Measurements from ENCODE around the gene GCK.

Gene GCK

GRCh38 chr7:44162179-44162578 is 27.1 kb downstream of the GCK start:
- TF ChIP-seq, protein P1, sequence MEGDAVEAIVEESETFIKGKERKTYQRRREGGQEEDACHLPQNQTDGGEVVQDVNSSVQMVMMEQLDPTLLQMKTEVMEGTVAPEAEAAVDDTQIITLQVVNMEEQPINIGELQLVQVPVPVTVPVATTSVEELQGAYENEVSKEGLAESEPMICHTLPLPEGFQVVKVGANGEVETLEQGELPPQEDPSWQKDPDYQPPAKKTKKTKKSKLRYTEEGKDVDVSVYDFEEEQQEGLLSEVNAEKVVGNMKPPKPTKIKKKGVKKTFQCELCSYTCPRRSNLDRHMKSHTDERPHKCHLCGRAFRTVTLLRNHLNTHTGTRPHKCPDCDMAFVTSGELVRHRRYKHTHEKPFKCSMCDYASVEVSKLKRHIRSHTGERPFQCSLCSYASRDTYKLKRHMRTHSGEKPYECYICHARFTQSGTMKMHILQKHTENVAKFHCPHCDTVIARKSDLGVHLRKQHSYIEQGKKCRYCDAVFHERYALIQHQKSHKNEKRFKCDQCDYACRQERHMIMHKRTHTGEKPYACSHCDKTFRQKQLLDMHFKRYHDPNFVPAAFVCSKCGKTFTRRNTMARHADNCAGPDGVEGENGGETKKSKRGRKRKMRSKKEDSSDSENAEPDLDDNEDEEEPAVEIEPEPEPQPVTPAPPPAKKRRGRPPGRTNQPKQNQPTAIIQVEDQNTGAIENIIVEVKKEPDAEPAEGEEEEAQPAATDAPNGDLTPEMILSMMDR (IDR thresholded peaks at IDR 0.05; ENCODE audit: control insufficient read depth, insufficient read depth, low read depth, low read length, missing control alignments), result no peak
- no peak for DNase-seq (ENCODE audit: low read depth)
- H3K4me3 ChIP-seq (ENCODE audit: control insufficient read depth, low read depth, low read length), result no peak overlapping the region

DNA sequence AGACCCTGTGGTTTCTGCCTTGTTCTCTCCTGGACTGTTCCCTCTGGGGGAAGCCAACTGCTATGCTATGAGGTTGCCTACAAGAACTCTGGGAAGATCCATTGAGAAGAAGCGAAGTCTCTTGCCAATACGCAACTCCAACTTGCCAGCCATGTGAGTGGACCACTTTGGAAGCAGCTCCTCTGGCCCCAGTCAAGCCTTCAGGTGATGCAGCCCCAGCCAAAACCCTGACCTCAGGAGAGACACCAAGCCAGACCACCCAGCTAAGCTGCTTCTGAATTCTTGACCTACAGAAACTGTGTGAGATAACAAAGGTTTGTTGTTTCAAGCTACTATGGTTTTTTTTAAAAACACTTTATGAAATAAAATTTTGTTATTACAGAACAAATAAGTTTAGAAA is 27.9 kb downstream of the GCK start:
- DNase-seq (ENCODE audit: low read depth), result no peak
- no peak overlapping the region for H3K4me3 ChIP-seq (ENCODE audit: control insufficient read depth, low read depth, low read length)
- TF ChIP-seq, protein P1 (IDR thresholded peaks at IDR 0.05; ENCODE audit: control insufficient read depth, insufficient read depth, low read depth, low read length, missing control alignments), result no peak

- TF ChIP-seq, protein P1 (IDR thresholded peaks at IDR 0.05; ENCODE audit: control insufficient read depth, insufficient read depth, low read depth, low read length, missing control alignments), result no peak
- H3K4me3 ChIP-seq (ENCODE audit: control insufficient read depth, low read depth, low read length), result no peak overlapping the region
- no peak for DNase-seq (ENCODE audit: low read depth)
Observed at GRCh38 chr7:44159824-44160630, 29.2 kb downstream of the GCK start.

DNA sequence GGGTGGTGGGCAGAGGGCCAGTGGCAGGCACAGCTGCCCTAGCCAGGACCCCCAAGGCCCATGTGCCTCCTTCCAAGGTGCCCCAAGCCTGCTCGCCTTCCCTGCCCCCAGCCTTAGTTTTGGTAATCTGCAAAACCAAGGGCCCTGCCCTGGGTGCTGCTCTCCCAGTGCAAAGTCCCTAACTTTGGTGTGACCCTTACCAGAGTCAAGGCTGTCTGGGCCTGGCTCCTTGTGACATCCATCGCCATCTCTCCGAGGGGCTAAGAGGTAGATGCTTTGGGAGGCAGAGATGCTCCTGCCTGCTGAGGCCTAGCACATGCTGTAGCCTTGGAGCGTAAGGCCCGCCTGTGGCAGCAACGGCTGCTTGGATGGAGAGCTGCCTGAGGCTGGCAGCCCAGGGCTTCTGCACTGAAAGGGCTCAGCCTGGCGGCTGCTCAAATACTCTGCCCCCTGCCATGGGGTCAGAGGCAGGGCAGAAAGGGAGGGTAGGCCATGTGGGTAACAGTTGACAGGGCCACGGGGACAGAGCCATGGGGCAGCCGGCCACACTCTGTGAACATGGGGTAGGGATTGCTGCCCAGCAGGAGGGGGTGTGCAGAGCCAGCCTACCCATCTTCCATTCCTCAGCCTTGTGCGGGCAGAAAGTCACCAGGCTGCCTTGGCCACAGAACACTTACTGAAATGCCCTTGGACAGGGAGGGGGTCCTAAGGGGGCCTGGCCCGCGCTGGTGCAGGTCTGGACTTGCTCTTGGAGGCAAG is 30.2 kb downstream of the GCK start:
- TF ChIP-seq, protein P1 (IDR thresholded peaks at IDR 0.05; ENCODE audit: control insufficient read depth, insufficient read depth, low read depth, low read length, missing control alignments), result no peak
- no peak for DNase-seq (ENCODE audit: low read depth)
- no peak overlapping the region for H3K4me3 ChIP-seq (ENCODE audit: control insufficient read depth, low read depth, low read length)

- TF ChIP-seq, protein P1 (IDR thresholded peaks at IDR 0.05; ENCODE audit: control insufficient read depth, insufficient read depth, low read depth, low read length, missing control alignments), result no peak
- no peak for DNase-seq (ENCODE audit: low read depth)
- H3K4me3 ChIP-seq (ENCODE audit: control insufficient read depth, low read depth, low read length), result no peak overlapping the region
Observed at GRCh38 chr7:44158096-44158872, 31.0 kb downstream of the GCK start.
